Dedifferentiated amniotic fluid mesenchymal stem cell (primary cell): ENCODE data around the gene SPAG17.

Experiments
- DNase-seq: peaks from one replicate; pipeline ENCODE4 v3.0.0-alpha.2; 2016; ENCODE audit errors: extremely low spot score

The SPAG17 gene

GRCh38 chr1:118075116-118075515, 109.9 kb downstream of the SPAG17 start:
- DNase-seq, result no peak

GRCh38 chr1:118073648-118074435, 111.2 kb downstream of the SPAG17 start:
- DNase-seq, result no peak

GRCh38 chr1:118049981-118050380, 135.0 kb downstream of the SPAG17 start:
- no peak for DNase-seq

- DNase-seq, result no peak
These were observed 137.3 kb downstream of the SPAG17 start for GRCh38 chr1:118047650-118048224.

GRCh38 chr1:118047006-118047649, 137.9 kb downstream of the SPAG17 start:
- DNase-seq, result no peak

DNA sequence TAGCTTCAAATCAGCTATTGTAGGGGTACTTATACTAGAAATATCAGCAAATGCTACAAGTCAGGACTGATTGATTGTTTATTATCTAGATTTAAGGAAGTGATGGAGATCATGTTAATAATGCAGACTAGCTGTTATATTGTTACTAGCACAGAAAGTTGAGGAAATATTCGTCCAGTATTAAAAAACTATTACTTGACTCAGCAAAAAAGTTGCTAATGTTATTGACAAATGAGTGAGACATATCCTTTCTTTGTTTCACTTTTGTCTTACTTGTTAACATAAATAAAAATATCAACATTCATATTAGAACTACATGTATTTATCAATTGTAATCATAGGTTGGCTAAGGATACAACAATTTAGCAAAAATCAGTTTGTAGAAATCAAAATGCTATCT, 141.4 kb downstream of the SPAG17 start:
- DNase-seq, result no peak

DNA sequence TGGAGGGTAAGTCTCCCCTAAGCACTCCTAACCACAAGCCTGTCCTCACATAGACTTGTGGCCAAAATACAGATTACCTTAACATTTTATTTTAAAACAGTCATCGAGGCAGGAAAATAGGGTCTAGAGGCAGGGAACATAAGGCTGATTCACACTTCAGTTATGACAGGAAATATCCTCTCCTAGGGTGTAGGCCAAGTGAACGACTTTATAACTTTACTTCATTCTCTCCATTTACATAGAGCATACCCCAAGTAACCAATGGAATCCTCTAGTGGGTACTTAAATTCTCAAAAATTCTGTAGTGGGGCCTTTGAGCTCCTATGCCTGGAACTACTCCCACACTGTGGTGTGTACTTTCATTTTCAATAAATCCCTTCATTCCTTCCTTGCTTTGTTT, 142.5 kb downstream of the SPAG17 start:
- no peak for DNase-seq

- no peak for DNase-seq
These were observed 145.9 kb downstream of the SPAG17 start for GRCh38 chr1:118039170-118039569.

- DNase-seq, result no peak
These were observed 152.1 kb downstream of the SPAG17 start for GRCh38 chr1:118032883-118033282.

GRCh38 chr1:118028267-118028666, 156.8 kb downstream of the SPAG17 start:
- no peak for DNase-seq

GRCh38 chr1:118023199-118023598, 161.8 kb downstream of the SPAG17 start:
- DNase-seq, result no peak

- DNase-seq, result no peak
These were observed 163.4 kb downstream of the SPAG17 start for GRCh38 chr1:118021668-118022067.

DNA sequence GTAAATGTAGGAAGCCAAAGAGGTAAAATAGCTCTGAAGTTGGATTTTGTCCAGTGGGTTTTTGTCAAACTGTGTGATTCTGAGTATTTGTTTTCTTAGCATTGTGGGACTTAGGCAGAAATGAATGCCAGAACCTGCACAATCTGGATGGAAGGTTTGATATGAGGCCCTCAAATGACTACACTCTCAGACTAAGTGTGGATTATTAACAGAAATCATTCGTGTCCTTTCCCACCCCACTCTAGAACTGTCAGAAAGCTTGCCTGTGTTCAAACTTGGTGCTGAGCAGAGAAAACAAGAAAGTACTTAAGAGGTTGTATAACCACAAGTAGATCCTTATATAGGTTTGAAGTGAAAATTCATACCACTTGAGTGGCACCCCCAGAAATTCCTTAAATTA, 167.0 kb downstream of the SPAG17 start:
- DNase-seq, result no peak

DNA sequence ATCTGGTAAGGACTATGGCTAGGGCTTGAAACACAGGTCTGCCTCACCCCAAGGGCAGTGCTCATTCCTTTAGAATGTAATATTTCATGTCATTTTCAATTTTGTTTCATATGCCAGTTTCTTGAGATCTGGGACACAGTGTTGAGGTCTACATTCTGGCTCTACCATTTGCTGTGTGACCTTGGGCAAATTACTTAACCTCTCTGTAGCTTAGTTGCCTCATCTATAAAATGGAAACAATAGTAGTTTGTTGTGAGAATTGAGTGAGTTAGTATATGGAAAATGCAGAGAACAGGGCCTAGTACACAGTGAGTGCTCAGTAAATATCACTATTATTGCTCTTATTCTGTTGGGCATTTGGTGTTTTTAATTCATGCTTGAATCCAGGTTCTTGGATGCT, 171.1 kb downstream of the SPAG17 start:
- no peak for DNase-seq

DNA sequence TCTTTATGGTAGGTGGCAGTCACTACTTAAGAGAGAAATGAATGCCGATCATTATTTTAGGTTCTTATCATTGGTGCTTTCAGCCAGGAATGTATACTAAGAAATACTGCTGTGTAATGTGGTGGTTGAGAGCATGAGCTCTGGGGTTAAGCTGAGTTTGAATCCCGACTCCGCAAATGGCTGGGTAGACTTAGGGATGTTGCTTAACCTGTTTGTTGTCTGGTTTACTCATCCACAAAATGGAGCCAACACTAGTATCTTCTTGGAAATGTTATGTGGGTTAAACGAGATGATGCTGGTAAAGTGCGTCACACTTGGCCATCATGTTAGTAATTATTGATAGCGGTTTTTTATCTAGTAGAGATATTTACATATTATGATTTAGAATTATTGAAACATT, 171.7 kb downstream of the SPAG17 start:
- DNase-seq, result no peak

GRCh38 chr1:118012515-118013124, 172.4 kb downstream of the SPAG17 start:
- no peak for DNase-seq

- DNase-seq, result no peak
These were observed 177.0 kb downstream of the SPAG17 start for GRCh38 chr1:118008011-118008410.

- no peak for DNase-seq
These were observed 177.6 kb downstream of the SPAG17 start for GRCh38 chr1:118007391-118007790.

DNA sequence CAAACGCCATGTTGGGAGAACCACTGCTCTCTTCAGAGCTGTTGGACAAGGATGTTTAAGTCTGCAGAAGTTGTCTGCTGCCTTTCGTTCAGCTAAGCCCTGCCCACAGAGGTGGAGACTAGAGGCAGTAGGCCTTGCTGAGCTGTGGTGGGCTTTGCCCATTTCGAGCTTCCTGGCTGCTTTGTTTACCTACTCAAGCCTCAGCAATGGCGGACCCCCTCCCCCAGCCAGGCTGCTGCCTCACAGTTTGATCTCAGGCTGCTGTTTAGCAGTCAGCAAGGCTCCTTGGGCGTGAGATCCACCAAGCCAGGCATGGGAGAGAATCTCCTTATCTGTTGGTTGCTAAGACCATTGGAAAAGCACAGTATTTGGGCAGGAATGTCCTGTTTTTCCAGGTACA, 180.7 kb downstream of the SPAG17 start:
- DNase-seq, result no peak

DNA sequence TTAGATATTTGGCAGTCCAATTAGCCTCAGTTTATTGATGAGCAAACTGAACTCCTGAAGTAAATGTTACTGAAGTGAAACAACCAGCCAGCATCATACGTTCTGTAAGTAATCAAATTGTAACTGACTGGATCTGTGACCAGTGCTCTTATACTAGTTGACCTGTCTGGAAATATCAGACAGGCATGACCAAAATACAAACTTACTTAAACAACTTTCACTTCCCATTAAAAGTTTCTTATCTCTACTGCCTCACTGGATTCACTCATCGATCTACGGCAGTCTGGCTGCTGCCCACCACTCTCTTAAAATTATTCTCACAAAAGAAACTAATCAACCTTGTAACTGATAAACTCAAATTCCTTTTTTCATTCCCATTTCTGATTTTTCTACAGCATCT, 199.1 kb downstream of the SPAG17 start:
- no peak for DNase-seq

DNA sequence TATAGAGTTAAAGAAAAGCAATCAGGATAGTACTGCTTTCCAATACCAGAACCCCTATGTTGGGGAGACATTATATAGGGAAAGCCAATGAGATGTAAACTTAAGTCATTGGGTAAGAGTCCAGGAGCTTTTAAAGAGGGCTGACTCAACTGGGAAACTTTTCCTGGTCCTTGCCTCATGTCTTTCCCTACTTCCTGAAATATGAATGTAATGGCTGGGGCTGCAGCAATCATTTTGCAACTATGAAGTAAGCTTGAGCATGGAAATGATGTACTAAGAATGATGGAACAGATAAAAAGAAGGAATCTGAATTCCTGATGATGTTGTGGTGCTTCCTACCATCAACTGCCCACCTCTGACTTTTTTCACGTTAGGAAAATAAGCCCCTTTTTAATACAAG, 199.8 kb downstream of the SPAG17 start:
- no peak for DNase-seq

- DNase-seq, result no peak
These were observed 203.4 kb downstream of the SPAG17 start for GRCh38 chr1:117981455-117982192.
